Kidney (tissue), 14 donors: Measurements from ENCODE around the gene RNF149. TPM values are rescaled to one million over a fixed set of nuclear protein-coding genes. Genes with fewer than 3 reads are reported as not detected.
"Not testable (repeated sequence)": the region's sequence is repeated elsewhere in the genome, so short reads cannot be mapped to it uniquely, and the experiment has no call there.

Experiments used
- DNase-seq, 5 donors: peaks; one replicate each; pipeline ENCODE4 v3.0.0-alpha.2; 2013 to 2020
- FAIRE-seq: peaks from 2 replicates; lab custom pipeline; 2012; peaks lifted over from hg19 to GRCh38; lab: Jason Lieb, UNC
- H3K27ac ChIP-seq, 2 donors: one replicate each; pipeline ENCODE4 v1.7.0; 2013; ENCODE audit warnings: low read depth in 2 of 2, low read length in 2 of 2, inconsistent platforms in 1 of 2
- H3K27me3 ChIP-seq: one replicate; pipeline ENCODE4 v1.7.1; 2013; ENCODE audit warnings: low read length, inconsistent platforms; ENCODE audit not compliant: control insufficient read depth, insufficient read depth
- H3K36me3 ChIP-seq, 3 donors: one replicate each; pipeline versions ENCODE4 v1.7.0 to v1.7.1; 2013; ENCODE audit warnings: low read length in 3 of 3, control low read depth in 1 of 3, inconsistent platforms in 1 of 3; ENCODE audit not compliant: insufficient read depth in 3 of 3, control insufficient read depth in 2 of 3
- H3K4me1 ChIP-seq, 3 donors: one replicate each; pipeline versions ENCODE4 v1.7.0 to v1.7.1; 2013; ENCODE audit warnings: low read length in 3 of 3, inconsistent platforms in 1 of 3, low read depth in 1 of 3; ENCODE audit not compliant: control insufficient read depth in 2 of 3, insufficient read depth in 2 of 3
- H3K4me3 ChIP-seq, 3 donors: one replicate each; pipeline versions ENCODE4 v1.7.0 to v1.8.1; 2013; ENCODE audit warnings: low read length in 3 of 3, control low read depth in 1 of 3, inconsistent platforms in 1 of 3
- H3K9ac ChIP-seq, 3 donors: one replicate each; pipeline versions ENCODE4 v1.7.0 to v1.7.1; 2013; ENCODE audit warnings: low read length in 3 of 3, control low read depth in 1 of 3, inconsistent platforms in 1 of 3
- H3K9me3 ChIP-seq, 3 donors: one replicate each; pipeline versions ENCODE4 v1.7.0 to v1.7.1; 2013; ENCODE audit warnings: low read length in 3 of 3, control low read depth in 1 of 3, inconsistent platforms in 1 of 3; ENCODE audit not compliant: control insufficient read depth in 2 of 3, insufficient read depth in 1 of 3
- CTCF ChIP-seq: IDR thresholded peaks from 3 replicates; pipeline ENCODE4 v1.5.1; 2012; ENCODE audit warnings: mild to moderate bottlenecking, moderate library complexity, borderline replicate concordance; ENCODE audit not compliant: insufficient read depth; ENCODE audit errors: extremely low read depth
- intact Hi-C: fragments of 100-400 bp; cut with DNase I; formaldehyde crosslinking; loops from one replicate; pipeline ENCODE4 v1.11.1; 2022
- polyA plus RNA-seq: library from polyadenylated mRNA; stranded (reverse); fragments of 350-450 nt; fragmentation: Illumina TruSeq; extraction: RNeasy Lipid Tissue Mini Kit (QIAGEN cat#74804); gene quantifications from one replicate; pipeline ENCODE4 v1.2.3, GENCODE V29; 2014; ENCODE audit warnings: low read depth, low replicate concordance; ENCODE audit not compliant: insufficient read depth
- total RNA-seq: library from RNA; stranded (reverse); fragmentation: NEBNext Ultra II Directional; extraction: Animal tissue kit (Norgen Biotek cat#: 25700); gene quantifications from one replicate; pipeline ENCODE4 v1.2.1, GENCODE V29; 2021
- donor health status: control.
- donor health status: control.
- donor health status: control.
- donor health status: control.
- donor health status: control.
- donor health status: DM: yes; HTN: yes; CAD: no.
- donor health status: Normal renal cell carcinoma (clear cell type).

The RNF149 gene
- total and polyA plus RNA-seq, 2 donors from 2014 or later, result 30.1 to 75.8 TPM

GRCh38 chr2:101325425-101325824 is 16.9 kb upstream of the RNF149 start:
- DNase-seq, result no peak
- H3K36me3 ChIP-seq, result no peaks in the 10 kb centered on the region
- no peak overlapping the region for H3K27ac ChIP-seq
- intact Hi-C loops, result no loop called here
- FAIRE-seq, result no peak
- no peaks in the 10 kb centered on the region for H3K27me3 ChIP-seq
- H3K4me3 ChIP-seq, result no peak overlapping the region
- TF ChIP-seq CTCF, result no peak
- no peaks in the 10 kb centered on the region for H3K9me3 ChIP-seq
- no peak overlapping the region for H3K9ac ChIP-seq
- H3K4me1 ChIP-seq, result peaks cover 0 to 4% (median 0%) of the 10 kb centered on the region in 3 donors

DNA sequence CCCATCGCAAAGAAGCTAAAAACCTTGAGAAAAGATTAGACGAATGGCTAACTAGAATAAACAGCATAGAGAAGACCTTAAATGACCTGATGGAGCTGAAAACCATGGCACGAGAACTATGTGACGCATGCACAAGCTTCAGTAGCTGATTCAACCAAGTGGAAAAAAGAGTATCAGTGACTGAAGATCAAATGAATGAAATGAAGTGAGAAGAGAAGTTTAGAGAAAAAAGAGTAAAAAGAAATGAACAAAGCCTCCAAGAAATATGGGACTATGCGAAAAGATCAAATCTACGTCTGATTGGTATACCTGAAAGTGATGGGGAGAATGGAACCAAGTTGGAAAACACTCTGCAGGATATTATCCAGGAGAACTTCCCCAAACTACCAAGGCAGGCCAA is 8.1 kb upstream of the RNF149 start:
- FAIRE-seq, DNase-seq, H3K9me3 ChIP-seq, H3K36me3 ChIP-seq, H3K4me1 ChIP-seq, H3K4me3 ChIP-seq, H3K9ac ChIP-seq, H3K27ac ChIP-seq, intact Hi-C loops, H3K27me3 ChIP-seq: not testable (repeated sequence)

DNA sequence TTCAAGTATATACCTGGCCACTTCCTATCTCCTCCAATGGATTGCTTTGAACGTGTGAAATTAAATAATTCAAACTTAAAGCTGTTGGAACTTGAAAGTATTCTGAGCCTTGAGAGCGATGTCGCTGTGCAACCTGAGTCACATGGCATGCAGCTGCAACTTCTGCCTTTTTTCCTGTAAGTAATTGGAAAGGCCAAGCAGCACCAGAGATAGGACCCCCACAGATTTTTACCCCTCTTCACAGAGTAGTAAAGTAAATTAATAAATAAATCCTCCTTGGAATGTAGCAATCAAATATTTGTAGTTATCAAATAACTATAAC is 3.2 kb upstream of the RNF149 start:
- H3K9ac ChIP-seq, result no peak overlapping the region
- no peaks in the 10 kb centered on the region for H3K9me3 ChIP-seq
- no peaks in the 10 kb centered on the region for H3K27me3 ChIP-seq
- H3K4me3 ChIP-seq, result no peak overlapping the region
- intact Hi-C loops, result no loop called here
- no peak for FAIRE-seq
- H3K27ac ChIP-seq, result no peak overlapping the region
- peaks cover 0 to 9% (median 3%) of the 10 kb centered on the region in 3 donors for H3K4me1 ChIP-seq
- DNase-seq, result no peak
- no peaks in the 10 kb centered on the region for H3K36me3 ChIP-seq
- no peak for TF ChIP-seq CTCF

DNA sequence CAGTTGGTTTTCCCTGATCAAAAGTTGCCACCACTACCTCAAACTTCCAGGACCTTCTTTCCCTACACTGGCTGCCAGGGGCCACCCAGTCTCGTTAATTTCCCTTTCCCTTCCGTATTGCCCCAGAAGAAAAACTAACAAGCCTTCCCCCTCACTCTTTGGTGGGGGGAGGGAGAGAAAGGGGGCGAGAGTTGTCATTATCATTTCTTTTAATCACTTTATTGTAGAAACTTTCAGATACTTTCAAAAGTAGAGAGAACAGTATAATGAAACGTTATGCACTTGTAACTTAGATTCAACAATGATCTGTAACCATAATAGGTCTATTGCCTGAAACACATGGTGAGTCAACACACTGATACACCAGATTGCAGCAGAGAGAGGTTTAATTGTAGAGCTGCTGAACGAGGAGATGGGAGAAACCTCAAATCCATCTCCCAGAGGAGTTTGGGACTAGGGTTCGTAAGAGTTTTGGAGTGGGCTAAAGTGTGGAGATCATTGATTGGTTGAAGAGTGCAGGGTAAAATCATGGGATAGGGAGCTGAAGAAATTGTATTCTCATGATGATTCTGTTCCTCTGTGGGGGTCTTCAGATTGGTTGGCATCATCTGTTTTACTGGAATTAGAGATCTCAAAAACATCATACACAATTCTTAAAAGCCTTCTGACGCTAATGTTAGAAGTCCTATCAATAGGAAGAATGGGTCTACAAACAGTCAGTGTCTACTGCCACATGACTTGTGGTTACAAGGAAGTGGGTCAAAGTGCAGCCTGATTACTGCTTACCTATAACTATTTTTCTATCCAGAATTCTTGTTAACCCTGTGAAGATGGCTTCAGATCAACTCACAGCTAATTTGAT is 2.6 kb upstream of the RNF149 start:
- no peak for FAIRE-seq
- no peak for DNase-seq
- intact Hi-C loops, result no loop called here

More for the DNA sequence above, 2.6 kb upstream of the RNF149 start:
- H3K9ac ChIP-seq, result no peak overlapping the region
- H3K4me1 ChIP-seq, result peaks cover 5 to 9% (median 5%) of the 10 kb centered on the region in 3 donors
- TF ChIP-seq CTCF, result no peak
- no peaks in the 10 kb centered on the region for H3K27me3 ChIP-seq
- no peak overlapping the region for H3K27ac ChIP-seq
- H3K9me3 ChIP-seq, result no peaks in the 10 kb centered on the region
- no peaks in the 10 kb centered on the region for H3K36me3 ChIP-seq
- no peak overlapping the region for H3K4me3 ChIP-seq
